Central memory CD4-positive, alpha-beta T cell (primary cell): Measurements from ENCODE around the gene RUSC1.

ENCODE experiments used
- DNase-seq: peaks from one replicate; pipeline ENCODE4 v3.0.0; 2022

The RUSC1 gene

DNA sequence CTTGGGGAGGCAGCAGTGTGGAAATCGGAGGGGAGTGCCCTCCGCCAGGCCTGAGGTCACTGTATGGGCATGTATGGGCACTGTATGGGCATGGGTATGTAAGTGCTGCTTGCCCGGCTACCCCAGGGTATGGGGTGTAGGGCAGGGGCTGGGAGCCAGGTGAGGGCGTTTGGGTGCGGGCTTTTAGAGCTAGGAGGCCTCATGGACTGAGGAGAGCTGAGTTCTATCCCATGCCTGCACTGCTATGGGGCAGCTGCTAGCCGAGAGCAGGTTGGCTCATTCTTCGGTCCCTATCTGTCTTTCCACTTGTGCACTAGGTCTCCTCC lies 24.8 kb upstream of the RUSC1 start:
- no peak for DNase-seq

DNA sequence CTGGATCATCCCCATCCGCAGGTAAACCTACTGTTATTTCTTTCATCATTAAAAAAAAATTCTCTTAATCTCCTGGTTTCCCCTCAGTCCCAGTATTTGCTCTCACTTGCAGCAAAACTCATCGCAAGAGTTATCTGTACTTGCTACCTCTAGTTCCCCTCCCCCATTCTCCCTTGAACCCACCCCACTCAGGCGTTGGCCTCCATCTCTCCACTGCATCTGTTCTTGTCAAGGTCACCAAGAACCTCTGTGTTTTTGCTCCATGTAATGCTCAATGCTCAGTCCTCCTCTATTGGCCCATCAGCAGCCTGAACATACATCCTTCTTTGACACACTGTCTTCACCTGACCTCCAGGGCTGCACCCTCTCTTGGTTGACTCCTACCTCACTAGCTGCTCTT lies 24.0 kb upstream of the RUSC1 start:
- no peak for DNase-seq

DNA sequence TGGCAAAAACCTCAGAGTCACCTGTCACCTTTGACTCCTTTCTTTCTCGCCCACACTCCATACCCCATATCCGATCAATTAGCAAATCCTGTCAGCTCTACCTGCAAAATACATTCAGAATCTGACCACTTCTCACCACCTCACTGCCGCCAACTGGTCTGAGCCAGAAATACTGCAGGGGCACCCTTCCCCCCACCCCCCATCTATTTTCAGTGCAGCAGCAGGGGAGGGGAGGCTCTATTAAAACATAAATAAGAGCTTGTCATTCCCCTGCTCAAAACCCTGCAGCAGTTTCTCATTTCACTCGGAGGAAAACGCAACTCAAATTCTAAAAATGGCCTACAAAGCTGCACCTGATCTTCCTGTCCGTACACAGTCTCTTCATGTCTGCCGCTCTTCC lies 23.3 kb upstream of the RUSC1 start:
- DNase-seq = no peak

DNA sequence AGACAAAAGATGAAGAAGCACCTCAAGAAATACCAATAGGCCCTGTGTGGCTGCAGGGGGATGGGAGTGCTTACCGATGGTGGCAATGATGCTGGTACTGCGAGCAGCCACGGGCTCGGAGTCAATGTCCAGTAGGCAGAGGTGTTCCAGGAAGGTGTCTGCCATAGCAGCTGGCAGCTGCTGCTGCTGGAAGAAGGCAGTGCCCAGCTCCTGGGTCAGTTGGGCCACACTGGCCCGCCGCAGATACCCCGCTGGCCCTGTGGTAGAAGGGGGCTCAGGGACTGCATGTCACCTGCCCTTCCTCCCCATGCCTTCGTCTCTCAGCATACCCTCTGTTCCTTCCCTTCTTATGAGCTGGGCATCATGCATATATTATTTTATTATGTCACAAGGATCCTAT lies 20.7 kb upstream of the RUSC1 start:
- DNase-seq = no peak

DNA sequence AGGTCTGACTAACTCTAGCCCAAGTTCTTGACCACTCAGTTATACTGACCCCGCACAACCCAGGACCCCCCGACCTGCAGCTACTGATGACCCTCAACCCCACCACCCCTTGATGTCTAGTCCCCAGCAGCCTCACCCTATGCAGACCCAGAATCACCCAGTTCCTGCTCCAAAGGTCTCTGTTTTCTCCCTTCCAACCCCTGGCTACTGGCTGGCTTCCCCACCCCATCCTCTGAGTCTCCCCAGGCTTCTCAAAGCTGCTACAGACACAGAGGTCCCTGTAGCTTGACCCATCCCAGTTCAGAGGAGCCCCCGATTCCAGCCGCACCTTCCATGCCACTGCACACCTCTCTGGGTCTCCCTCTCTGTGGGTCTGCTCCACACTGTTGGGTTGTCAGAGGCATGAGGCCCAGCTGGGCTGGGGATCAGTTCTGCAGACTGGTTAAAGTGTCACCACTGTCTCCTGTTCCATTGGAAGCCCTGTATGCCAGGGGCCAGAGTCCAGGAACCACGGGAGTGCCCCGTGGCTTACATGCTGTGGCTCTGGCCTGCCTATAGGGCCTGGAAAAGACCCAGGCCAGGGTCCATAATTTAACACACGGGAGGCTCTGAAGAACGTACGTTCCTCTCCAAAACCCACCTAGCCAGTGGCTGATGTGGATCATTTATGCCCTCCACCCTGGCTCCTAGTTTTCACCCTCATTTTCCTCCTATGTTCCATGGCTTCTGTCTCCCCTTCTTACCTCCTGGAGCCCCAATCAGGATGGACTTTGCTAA lies 20.0 kb upstream of the RUSC1 start:
- no peak for DNase-seq

DNA sequence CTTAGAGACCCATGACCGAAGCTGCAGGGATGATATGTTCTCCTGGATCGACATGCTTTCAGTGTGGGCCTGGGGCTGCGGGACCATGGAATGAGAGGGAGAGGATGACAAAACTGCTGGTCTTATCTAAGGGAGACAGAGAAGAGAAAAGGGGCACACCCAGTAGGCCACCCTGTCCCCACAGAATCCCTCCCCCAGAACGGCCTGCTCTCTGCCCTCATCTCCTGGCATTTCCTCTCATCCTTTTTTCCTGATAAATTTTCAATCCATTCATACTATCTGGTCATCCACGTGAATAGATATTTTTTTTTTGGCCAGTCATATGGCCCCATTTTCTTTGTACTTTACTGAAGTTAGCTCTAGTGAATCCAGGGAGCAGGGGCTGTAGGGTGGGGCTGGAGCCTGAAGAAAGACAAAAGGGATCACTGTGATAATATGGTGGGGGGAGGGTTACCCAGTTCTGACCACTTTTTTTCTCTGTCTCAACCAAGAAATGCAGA lies 19.3 kb upstream of the RUSC1 start, which contains the start of gene PKLR:
Gene PKLR, minus strand, starts transcription at position 97 of the 500 bp plus-strand sequence. Its CDS starts 43 bp downstream, at position 54.
- no peak for DNase-seq

DNA sequence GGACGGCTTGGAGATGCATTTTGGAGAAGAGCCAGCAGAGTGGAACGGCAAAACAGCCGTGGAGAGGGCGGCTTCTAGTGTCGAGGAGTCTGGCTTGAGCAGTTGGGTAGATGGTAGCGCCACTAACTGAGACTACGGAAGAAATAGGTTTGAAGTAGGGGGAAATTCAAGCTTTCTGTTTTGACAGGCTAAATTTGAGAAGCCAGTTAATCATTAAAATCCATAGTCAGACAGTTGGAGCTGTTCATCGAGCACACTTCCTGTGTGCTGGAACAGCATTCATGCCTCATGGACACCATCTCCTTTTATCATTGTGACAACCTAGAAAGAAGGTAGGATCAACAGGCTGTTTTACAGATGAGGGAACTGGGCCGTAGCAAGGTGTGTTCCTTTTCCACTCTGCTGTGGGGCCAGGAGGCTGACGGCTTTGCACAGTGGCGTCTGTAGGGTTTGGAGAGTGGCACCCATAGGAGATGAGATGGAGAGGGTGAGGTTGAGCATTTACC lies 16.1 kb upstream of the RUSC1 start:
- no peak for DNase-seq

DNA sequence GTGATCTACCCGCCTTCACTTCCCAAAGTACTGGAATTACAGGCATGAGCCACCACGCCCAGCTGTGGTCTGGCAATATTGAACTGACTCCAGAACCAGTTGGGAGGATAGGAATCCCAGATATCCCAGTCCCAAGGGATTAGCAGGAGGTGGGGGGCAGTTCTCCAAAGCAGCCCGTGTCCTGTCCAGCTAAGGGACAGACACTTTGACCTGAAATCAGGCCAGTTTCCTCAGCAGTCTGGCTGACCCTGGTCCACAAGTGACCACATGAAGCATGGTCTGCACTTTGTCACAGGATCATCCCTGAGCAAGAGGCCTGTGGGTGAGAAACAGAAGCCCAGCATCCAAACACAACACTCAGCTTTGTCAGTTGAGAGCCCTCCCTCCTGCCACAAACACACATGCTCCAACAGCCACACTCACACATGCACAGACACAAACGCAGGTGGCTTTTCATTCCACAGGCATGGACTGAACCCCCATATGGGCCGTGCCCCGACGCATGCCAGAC lies 14.8 kb upstream of the RUSC1 start:
- DNase-seq = no peak

DNA sequence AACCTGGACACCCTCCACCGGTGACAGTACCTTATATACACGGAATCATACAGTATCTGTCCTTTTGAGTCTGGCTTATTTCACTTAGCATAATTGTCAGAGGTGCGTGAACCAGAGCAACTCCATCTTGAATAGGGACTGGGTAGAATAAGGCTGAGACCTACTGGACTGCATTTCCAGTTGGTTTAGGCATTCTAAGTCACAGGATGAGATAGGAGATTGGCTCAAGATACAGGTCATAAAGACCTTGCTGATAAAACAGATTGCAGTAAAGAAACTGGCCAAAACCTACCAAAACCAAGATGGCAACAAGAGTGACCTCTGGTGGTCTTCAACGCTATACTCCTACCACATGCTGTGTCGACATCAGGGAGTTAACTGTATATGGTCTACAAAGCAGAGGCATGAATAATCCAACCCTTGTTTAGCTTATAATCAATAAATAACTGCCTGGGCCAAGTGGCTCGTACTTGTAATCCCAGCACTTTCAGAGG lies 13.4 kb upstream of the RUSC1 start:
- DNase-seq = no peak

DNA sequence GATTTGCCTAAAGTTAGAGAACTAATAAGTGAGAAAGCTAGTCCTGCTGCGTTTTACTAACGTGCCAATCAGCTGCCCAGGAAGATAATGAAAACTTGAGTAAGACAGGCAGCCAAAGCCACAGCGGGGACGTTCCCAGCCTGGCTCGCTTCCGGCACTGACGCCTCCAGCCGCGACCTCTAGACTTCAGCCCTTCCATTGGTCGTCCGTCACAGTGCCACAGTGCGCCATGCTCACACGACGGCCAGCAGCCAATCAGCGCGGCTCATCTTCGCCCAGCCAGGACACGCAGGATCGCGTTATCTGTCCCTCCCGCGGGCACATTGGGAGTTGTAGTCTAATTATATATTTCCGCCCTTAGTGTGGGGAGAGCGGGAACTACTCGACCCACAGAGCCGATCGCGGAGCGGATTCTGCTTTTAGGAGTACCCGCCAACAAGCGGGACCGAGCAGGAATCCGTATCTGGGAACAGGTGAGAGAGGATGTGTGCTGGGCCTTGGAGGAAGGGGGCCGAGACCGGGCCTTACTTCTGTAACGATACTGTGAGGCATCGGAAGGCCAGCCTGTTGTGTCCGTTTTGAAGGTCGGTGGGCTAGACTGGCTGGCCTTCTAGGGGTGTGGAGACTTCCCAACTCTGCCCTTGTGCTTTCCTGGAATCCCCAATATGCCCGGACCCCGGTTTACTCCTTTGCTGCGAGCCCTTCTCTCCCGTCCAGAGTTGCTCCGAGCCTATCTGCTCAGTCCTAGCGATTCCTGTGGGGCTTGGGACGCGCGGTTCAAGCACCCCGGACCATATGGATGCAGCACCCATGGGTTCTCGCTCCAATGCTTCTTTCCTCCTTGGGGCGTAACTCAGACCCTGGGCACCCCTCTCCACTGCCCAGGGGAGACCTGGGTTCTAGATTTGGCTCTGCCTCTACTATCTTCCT lies 11.9 kb upstream of the RUSC1 start, which contains the start of gene FDPS:
Gene FDPS, plus strand, starts transcription at position 374 of the 930 bp plus-strand sequence. CDS start 924 bp downstream, outside the sequence.
- DNase-seq = peak; percentile 98

DNA sequence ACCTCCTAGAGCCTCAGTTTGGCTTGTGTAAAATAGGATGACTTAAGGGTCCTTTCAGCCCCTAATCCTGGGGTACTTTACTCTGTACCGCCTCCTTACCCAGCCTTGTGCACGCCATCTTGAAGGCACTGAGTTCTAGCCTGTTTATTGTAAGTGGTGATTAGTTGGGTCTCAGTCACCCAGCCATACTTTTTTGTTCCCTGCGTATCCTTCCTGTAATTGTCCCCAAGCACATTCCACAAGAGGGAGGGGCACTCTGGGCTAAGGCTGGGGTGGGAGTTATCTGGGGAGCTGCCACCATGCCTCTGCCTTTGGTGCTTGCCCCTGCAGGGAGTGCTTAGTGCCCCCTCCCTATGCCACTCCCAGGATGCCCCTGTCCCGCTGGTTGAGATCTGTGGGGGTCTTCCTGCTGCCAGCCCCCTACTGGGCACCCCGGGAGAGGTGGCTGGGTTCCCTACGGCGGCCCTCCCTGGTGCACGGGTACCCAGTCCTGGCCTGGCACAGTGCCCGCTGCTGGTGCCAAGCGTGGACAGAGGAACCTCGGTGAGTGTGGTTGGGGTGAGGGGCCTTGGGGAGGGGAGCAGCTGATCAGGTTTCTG lies 11.2 kb upstream of the RUSC1 start:
- no peak for DNase-seq

DNA sequence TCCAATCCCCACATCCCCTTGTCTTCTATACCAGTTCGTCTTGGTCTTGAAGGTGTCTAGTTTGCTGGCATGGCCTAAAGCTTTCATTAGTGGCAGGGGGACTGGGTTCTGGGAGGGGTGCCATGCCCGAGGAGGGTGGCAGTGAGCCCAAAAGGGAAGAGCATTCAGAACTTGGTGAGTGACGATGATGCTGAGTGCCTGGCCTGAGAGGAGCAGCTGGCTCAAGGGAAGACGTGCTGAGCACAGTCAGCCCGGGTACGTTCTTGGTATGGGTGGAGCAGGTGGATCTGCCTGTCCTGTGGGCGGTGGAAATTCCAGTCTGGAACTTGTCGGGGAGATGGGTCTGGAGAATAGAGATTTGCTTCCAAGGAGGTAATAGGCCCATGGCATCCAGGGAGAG lies 7.4 kb upstream of the RUSC1 start:
- no peak for DNase-seq

DNA sequence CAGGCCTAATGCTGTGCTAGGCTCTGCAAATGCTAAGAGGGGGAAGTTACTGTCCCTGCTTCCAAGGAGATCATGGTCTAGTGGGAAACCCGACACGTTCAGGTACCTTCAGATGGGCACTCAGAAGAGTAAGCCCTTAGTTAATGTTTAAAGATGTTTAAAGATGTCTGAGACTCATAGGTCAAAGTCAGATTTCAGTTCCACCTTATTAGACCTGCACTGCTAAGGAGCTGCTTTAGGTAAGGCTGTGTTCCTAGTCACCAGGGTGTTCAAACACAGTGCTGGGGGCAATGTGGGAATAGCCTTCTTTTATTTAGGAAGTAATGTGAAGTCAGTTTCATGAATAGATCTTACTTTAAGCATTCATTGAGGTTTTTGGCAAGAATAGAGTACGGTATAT lies 3.8 kb upstream of the RUSC1 start:
- no peak for DNase-seq

DNA sequence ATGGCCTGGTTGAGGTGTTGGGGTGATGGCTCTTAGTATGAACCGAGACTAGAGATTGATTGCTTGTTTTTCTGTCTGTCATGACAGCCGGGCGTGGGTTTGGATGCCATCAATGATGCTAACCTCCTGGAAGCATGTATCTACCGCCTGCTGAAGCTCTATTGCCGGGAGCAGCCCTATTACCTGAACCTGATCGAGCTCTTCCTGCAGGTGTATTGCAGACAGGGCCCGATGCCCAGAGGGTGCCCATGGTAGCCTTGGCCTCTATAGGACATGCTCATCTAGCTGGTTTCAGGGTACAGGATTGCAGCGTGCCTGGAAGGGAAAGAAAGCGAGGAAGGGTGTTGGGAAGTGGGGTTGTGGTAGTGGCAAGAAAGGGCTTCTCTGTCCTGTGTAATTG lies 2.6 kb upstream of the RUSC1 start:
- DNase-seq = no peak

DNA sequence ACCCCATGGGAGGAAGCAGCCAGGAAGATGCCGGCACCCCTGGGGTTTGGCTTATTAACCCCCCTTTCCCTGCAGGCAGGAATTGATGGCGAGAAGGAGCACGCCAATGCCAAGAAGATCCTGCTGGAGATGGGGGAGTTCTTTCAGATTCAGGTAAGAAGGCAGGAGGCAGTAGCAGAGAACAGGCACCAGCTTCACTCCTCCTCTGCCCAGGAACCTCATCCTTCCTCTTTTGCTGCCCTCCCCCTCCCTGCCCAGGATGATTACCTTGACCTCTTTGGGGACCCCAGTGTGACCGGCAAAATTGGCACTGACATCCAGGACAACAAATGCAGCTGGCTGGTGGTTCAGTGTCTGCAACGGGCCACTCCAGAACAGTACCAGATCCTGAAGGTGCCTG lies 1.2 kb upstream of the RUSC1 start:
- no peak for DNase-seq

DNA sequence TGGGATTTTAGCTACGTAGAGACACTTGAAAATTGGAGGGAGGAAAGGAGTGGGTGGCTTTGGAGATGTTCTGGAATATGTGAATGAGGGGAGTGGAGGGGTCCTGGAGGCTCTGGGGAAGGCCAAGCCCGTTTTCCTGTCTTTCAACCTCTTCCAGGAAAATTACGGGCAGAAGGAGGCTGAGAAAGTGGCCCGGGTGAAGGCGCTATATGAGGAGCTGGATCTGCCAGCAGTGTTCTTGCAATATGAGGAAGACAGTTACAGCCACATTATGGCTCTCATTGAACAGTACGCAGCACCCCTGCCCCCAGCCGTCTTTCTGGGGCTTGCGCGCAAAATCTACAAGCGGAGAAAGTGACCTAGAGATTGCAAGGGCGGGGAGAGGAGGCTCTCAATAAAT lies 442 bp upstream of the RUSC1 start:
- no peak for DNase-seq

DNA sequence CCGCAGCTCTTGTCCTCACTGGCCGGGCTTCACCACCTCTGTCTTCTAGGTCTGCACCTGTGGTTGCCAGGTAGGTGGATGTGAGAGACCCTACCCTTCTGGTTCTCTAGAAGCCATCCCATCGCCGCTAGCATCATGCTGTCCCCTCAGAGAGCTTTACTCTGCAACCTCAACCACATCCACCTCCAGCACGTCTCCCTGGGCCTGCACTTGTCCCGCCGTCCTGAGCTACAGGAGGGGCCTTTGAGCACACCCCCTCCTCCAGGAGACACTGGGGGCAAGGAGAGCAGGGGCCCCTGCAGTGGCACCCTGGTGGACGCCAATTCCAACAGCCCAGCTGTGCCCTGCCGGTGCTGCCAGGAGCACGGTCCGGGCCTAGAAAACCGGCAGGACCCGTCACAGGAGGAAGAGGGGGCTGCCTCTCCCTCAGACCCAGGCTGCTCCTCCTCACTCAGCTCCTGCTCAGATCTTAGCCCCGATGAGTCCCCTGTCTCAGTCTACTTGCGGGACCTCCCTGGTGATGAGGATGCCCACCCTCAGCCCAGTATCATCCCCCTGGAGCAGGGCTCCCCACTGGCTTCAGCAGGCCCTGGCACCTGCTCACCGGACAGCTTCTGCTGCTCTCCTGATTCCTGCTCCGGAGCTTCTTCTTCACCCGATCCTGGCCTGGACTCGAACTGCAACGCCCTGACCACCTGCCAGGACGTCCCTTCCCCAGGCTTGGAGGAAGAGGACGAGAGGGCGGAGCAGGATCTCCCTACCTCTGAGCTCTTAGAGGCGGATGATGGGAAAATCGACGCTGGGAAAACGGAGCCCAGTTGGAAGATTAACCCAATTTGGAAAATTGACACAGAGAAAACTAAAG lies 1.2 kb downstream of the RUSC1 start:
- DNase-seq = no peak

DNA sequence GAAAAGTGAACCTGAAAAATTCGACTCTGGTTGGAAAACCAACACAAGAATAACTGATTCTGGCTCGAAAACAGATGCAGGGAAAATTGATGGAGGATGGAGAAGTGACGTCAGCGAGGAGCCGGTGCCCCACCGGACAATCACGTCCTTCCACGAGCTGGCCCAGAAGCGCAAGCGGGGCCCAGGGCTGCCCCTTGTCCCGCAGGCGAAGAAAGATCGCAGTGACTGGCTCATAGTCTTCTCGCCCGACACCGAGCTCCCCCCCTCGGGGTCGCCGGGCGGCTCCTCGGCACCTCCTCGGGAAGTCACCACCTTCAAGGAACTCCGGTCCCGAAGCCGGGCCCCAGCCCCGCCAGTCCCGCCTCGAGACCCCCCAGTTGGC lies 1.9 kb downstream of the RUSC1 start:
- DNase-seq = no peak

DNA sequence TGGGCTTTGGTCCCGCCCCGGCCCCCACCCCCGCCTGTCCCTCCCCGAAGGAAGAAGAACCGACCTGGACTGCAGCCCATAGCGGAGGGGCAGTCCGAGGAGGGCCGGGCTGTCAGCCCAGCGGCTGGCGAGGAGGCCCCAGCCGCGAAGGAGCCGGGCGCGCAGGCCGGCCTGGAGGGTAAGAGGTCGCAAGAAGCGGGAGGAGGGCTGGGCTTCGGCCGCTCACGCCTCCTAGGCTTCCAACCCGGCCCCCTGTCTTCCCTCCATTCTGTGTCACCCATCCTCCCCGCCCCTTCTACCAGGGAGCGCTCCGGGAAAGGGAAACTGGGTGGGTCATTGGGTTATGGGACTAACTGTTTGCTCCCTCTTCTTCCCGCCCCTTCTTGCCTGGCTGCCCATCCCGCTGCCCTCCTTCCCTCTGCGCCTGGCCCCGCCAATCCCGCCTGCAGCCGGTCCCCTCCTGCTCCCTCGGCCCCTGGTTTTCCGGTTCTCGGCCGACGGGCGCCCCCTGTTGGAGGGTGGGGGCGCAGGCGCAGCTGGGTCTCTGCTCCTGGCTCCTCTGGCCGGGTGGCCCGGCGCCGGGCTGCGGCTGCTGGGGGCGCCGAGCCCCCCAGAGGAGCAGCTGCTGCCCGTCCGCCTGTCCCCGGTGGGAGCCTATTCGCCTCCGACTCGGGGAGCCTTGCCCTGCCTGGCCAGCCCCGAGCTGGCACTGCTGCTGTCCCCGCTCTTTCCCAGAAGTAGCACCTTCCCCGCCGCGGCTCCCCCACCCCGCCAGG lies 2.4 kb downstream of the RUSC1 start:
- DNase-seq = peak; percentile 79

DNA sequence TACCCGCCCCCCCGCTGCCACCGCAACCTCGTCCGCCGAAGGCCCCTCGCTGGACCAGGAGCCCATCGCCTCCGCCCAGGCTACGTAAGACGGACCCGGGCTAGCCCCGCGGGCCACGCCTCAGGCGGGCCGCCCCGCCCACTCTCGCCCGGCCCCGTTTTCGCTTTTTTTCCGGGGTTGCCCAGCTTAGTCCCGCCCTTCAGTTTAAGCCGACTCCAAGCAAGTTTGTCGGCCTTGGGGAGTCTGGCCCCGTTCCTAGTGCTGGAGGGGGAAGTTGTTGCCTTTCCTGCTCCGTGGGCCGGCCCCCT lies 3.0 kb downstream of the RUSC1 start:
- peak; percentile 71 for DNase-seq
